Left lung (tissue), 10 donors: ENCODE results near the gene ANKS6. TPM values are rescaled to one million over a fixed set of nuclear protein-coding genes. Genes with fewer than 3 reads are reported as not detected.

Experiments
- ATAC-seq: fragments of 200-7000 bp; cut with Tn5 transposase; one replicate; pipeline ENCODE4 v1.9.1; 2020; ENCODE audit warnings: moderate library complexity
- DNase-seq, 4 donors: peaks; one replicate each; pipeline ENCODE4 v3.0.0-alpha.2; 2013 to 2020
- H3K27ac ChIP-seq, 2 donors: fragments of 200-600 bp; sonication (generic) in 1 of 2; one replicate each; pipeline versions ENCODE4 v1.5.0 to v1.8.0; 2020 to 2021
- H3K27me3 ChIP-seq, 2 donors: fragments of 200-600 bp; sonication (generic) in 1 of 2; one replicate each; pipeline versions ENCODE4 v1.5.0 to v1.8.0; 2020 to 2021
- H3K36me3 ChIP-seq, 2 donors: fragments of 200-600 bp; sonication (generic) in 1 of 2; one replicate each; pipeline versions ENCODE4 v1.5.0 to v1.8.0; 2020 to 2021
- H3K4me1 ChIP-seq, 2 donors: fragments of 200-600 bp; one replicate each; pipeline ENCODE4 v1.8.0; 2021
- H3K4me3 ChIP-seq, 2 donors: fragments of 200-600 bp; sonication (generic) in 1 of 2; one replicate each; pipeline versions ENCODE4 v1.5.0 to v1.8.0; 2020 to 2021; ENCODE audit warnings: mild to moderate bottlenecking in 1 of 2
- H3K9me3 ChIP-seq, 2 donors: fragments of 200-600 bp; sonication (generic) in 1 of 2; one replicate each; pipeline versions ENCODE4 v1.5.0 to v1.8.0; 2020 to 2021
- intact Hi-C, 2 donors: fragments of 100-400 bp; cut with DNase I; formaldehyde crosslinking; loops; one replicate each; pipeline versions ENCODE4 v1.11.2 to v1.14.2; 2022
- polyA plus RNA-seq, 6 donors: library from polyadenylated mRNA; unstranded; fragments of 120-200 nt; gene quantifications; one replicate each; pipeline ENCODE4 v1.2.1, GENCODE V29; 2013; ENCODE audit not compliant: insufficient read length in 6 of 6
- total RNA-seq, 2 donors: library from RNA; stranded (reverse); fragmentation: NEBNext Ultra II Directional; extraction: Animal tissue kit (Norgen Biotek cat#: 25700); gene quantifications; one replicate each; pipeline ENCODE4 v1.2.1, GENCODE V29; 2021
- TF ChIP-seq, protein P1 (sequence below), 2 donors: fragments of 200-600 bp; sonication (generic) in 1 of 2; IDR thresholded peaks; one replicate each; pipeline versions ENCODE4 v1.5.0 to v1.8.0; 2021; ENCODE audit warnings: antibody characterized with exemption in 2 of 2
- donor health status: DM: no; HTN: yes; CAD: no.
- donor health status: DM: no; HTN: no; CAD: no.

ANKS6 gene
- total and polyA plus RNA-seq, 8 donors, result 21.7 to 31.6 (median 25.0) TPM

DNA sequence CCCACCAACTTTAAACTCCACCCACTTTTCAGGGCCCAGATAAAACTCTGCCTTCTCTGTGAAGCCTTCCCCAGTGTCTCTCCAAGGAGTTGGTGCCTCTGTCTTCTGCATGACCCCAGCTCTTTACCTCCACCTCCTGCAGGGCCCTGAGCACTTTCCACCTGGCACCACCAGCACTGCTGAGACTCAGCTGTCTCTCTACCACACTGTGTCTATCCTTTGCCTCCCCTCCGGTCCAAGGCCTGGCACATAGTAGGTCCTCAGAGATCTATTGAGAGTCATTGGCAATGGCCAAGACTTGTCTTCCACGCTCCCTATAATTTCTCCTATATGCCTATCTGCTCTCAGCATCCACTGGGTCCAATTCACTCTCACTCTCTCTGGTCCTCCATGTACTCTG is 74.7 kb downstream of the ANKS6 start:
- no peak for DNase-seq
- ATAC-seq, result no peak
- intact Hi-C loops, result no loop called here
- Histone ChIP-seq H3K9me3 (no peaks in the 10 kb centered on the region), H3K4me3 (no peak overlapping the region), H3K4me1 (no peaks in the 10 kb centered on the region), H3K36me3 (no peaks in the 10 kb centered on the region), H3K27me3 (peaks cover 0 to 33% of the 10 kb centered on the region in 2 donors), H3K27ac (no peak overlapping the region)
- TF ChIP-seq, protein P1, sequence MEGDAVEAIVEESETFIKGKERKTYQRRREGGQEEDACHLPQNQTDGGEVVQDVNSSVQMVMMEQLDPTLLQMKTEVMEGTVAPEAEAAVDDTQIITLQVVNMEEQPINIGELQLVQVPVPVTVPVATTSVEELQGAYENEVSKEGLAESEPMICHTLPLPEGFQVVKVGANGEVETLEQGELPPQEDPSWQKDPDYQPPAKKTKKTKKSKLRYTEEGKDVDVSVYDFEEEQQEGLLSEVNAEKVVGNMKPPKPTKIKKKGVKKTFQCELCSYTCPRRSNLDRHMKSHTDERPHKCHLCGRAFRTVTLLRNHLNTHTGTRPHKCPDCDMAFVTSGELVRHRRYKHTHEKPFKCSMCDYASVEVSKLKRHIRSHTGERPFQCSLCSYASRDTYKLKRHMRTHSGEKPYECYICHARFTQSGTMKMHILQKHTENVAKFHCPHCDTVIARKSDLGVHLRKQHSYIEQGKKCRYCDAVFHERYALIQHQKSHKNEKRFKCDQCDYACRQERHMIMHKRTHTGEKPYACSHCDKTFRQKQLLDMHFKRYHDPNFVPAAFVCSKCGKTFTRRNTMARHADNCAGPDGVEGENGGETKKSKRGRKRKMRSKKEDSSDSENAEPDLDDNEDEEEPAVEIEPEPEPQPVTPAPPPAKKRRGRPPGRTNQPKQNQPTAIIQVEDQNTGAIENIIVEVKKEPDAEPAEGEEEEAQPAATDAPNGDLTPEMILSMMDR (IDR thresholded peaks at IDR 0.05), result no peak

DNA sequence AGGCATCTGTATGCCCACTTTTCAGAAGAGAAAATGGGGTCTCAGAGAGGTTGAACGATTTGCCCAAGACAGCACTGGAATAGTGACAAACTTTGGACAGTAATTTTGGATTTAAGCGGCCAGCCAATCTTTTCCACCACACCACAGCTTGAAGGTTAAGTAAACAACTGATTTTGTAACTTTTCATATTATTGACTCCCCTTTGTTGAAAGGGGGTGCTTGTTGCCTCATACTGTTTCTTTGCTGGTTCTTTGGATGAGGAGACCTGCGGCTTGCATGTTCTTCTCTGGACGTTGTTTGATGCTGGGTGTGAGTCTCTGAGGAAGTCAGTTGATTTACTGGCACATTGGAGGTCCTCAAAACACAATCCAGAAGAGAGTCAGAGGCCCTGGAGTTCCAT is 76.0 kb downstream of the ANKS6 start:
- TF ChIP-seq, protein P1 (IDR thresholded peaks at IDR 0.05), result no peak
- DNase-seq, result no peak
- ATAC-seq, result no peak
- no peak overlapping the region for H3K4me3 ChIP-seq
- no peak overlapping the region for H3K27ac ChIP-seq
- intact Hi-C loops, result no loop called here
- H3K36me3 ChIP-seq, result no peaks in the 10 kb centered on the region
- no peaks in the 10 kb centered on the region for H3K9me3 ChIP-seq
- no peaks in the 10 kb centered on the region for H3K4me1 ChIP-seq
- peaks cover 0 to 27% of the 10 kb centered on the region in 2 donors for H3K27me3 ChIP-seq

DNA sequence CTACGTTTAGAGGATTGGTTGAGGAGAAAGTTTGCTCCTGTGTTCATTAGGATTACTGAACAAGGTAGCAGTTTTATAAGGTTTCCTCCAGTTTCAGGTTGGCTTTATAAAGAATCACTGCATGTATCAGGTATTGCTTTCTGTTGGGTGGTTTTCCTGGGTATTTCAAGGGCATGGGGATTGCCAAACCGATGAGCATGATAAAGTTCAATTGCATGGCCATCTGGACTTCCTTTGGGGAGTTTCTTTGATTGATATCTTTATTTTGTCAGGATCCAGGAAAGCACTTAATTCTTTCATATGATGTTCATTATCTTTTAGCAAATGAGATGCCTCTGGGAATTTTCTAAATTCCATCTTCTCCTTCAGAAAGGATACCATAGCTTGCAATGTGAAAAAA is 77.3 kb downstream of the ANKS6 start:
- no peaks in the 10 kb centered on the region for H3K36me3 ChIP-seq
- no peak overlapping the region for H3K27ac ChIP-seq

DNA sequence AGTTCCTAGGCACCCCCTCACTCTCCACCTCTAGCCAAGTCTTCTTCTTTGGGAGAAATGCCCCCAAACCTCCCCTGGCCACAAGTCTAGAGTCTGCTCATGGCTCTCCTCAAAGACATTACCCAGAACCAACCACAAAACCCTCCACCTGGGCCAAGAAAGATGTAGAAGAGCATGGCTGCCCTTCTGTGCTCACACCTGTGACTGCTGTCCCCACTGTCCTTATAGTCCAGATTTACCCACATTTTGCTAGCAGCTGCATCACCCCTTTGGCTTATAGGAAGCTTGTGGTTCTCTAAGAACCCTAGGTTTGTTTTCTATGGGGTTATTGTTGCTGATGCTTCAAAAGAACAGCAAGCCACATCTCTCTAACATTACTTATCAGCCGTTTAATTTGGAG is 81.5 kb downstream of the ANKS6 start:
- intact Hi-C loops, result no loop called here
- Histone ChIP-seq H3K36me3 (no peaks in the 10 kb centered on the region), H3K4me3 (no peak overlapping the region), H3K27ac (no peak overlapping the region), H3K27me3 (peaks cover 3 to 50% of the 10 kb centered on the region in 2 donors), H3K4me1 (no peaks in the 10 kb centered on the region), H3K9me3 (no peaks in the 10 kb centered on the region)
- DNase-seq (no peak), ATAC-seq (no peak)
- TF ChIP-seq, protein P1 (IDR thresholded peaks at IDR 0.05), result no peak

More for the DNA sequence above, 77.3 kb downstream of the ANKS6 start:
- Histone ChIP-seq H3K27me3 (peaks cover 0 to 20% of the 10 kb centered on the region in 2 donors), H3K4me3 (no peak overlapping the region), H3K9me3 (no peaks in the 10 kb centered on the region), H3K4me1 (no peaks in the 10 kb centered on the region)
- intact Hi-C loops, result no loop called here
- TF ChIP-seq, protein P1 (IDR thresholded peaks at IDR 0.05), result no peak
- DNase-seq, result no peak
- no peak for ATAC-seq

DNA sequence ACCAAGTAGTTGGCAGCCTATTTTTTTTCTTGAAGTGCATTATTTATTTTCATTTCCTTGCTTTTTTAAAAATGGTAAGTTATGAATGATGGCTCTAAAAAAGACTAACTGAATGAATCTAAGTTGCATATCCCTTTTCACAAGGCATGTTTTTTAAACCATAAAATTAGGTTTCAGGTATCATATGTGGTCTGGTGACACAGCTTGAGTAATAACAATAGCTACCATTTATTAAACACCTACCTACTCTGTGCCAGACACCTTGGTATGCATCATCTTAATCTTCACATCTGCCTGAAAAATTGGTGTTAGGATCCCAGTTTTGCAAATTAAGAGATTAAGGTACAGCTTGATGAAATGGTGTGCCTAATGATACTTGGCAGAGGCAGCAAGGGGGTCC is 83.4 kb downstream of the ANKS6 start:
- no peak overlapping the region for H3K27ac ChIP-seq
- DNase-seq (no peak), ATAC-seq (no peak)
- peaks cover 0 to 10% of the 10 kb centered on the region in 2 donors for H3K4me1 ChIP-seq
- peaks cover 19 to 61% of the 10 kb centered on the region in 2 donors for H3K27me3 ChIP-seq
- H3K9me3 ChIP-seq, result no peaks in the 10 kb centered on the region
- H3K36me3 ChIP-seq, result no peaks in the 10 kb centered on the region
- TF ChIP-seq, protein P1 (IDR thresholded peaks at IDR 0.05), result no peak
- intact Hi-C loops, result no loop called here
- H3K4me3 ChIP-seq, result no peak overlapping the region
